GM19351 (cell line): ENCODE measurements around the gene TMEM121B.

Experiments used
- ATAC-seq: cut with Tn5 transposase; IDR thresholded peaks from one replicate; pipeline ENCODE4 v1.9.1; 2021; ENCODE audit warnings: mild to moderate bottlenecking, moderate library complexity; ENCODE audit not compliant: unreplicated experiment

Gene TMEM121B

DNA sequence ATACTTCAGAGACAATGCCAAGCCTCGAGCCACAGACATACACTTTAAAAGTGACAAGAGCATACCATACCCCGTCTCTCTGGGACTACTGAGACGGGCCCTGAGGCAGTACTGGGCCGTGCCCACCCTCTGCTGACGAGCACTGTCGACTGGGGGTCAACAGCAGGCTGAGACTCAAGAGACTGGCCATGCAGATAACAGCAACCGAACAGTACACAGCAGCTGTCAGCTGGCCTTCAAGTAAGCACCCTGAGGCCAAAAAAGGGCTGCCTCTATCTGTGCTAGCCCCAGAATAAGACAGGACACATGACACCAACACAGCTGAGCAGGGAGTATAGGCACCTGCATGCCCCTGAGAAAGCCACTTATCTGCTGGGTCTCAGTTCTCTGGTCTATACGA is 18.9 kb upstream of the TMEM121B start:
- ATAC-seq, result no peak

DNA sequence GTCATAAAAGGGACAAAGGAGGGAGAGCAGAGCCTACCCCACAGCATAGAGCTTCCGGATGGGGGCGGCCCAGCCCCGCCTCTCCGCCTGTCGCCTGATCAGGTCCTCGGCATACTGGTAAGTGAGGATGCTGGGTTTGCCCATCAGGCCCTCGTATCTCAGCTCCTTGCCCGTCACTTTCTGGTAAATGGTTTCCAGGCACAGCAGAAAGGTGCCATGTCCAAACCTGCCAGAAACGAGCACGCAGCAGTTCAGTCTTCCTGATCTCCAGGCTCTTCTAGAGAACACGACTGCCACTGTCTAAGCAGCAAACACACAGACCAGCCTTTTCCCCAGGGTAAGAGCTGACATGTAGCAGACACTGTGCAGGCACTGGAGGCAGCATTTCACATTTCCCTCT is 17.4 kb upstream of the TMEM121B start:
- ATAC-seq, result no peak

DNA sequence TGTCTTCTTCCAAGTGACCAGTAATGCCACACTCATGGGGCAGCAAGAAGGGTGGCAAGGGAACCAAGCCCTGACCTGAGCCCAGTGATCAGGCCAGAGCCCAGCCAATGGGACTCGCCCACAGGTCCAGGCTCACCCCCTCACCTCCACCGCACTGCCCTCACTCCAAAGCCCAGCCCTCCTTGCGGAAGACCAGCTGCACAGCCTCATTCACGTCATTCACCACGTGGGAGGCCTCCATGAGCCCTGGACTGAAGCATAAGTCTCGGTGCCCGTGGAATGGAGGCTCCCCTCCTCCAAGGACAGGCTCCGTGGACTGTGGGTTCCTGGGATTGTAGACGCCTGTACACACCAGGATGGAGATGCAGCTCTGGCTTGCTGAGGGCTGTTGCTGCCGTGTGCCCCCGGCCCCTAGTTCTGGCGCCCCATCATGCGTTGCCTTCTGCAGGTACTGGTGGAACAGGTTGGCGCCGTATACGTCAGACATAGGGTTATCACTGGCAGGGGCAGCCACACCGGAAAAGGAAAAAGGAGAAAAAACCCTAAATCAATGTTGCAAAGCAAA is 16.8 kb upstream of the TMEM121B start:
- ATAC-seq, result no peak

DNA sequence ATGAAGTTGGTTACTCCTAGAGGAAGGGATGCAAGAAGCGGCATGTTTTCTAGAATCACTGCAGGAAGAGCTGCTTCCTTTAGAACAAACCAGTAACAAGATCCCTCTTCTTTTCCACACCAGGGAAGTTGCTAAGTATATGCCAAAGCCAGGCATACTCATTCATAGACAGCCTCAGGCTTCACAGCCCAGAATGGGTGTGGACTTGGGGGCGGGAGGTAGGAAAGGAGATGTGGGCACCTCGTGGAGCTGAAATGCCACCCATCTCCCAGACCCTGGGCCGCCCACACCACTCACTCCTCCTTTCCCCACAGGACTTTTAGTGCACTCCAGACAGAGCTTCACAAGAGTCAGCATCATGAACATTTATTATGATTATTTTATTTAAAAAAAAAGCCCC is 16.0 kb upstream of the TMEM121B start:
- no peak for ATAC-seq

DNA sequence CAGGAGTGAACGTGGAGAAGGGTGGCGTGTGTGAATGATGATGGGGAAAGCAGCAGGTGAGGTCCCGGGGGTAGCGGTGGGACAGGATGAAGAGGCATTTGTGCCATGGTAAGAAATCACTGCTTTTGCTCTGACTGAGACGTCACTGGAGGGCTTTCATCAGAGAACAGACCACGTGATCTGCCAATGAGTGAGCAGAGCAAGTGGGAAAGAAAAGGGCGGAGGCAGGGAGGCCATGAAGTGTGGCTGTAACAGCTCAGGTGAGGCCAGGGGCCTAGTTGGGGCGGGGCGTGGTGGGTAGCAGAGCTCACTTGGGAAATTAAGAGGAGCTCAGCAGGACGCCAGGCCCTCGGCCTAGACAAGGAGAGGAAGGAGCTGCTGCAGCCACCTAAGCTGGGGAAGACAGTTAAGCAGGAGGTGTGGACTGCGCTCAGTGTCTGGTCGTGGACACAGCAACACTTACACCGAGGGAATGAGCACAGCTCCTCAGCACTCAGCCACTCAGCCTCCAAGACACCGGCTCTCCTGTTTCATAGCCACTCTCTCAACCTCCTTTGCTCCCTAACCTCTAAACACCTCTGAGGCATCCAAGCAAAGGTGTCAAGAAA is 14.1 kb upstream of the TMEM121B start:
- no peak for ATAC-seq

DNA sequence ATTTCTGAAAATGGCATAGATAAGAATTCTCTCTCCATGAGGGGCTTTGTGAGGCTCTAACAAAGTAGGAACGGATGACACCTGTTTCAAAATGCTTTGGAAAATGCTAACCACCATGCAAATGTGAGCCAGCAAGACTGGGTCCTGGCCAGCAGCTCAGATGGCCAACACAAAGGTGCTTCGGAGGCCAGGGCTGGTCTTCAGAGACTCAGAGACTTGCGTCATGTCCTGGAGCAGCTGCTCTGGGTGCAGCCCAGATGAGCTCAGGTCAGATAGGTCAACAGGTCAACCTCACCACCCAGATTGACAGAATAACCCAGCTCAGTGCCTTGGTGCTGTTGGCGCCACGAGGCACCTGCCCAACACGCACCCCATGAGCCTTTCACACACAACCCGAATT is 12.0 kb upstream of the TMEM121B start:
- ATAC-seq, result no peak

DNA sequence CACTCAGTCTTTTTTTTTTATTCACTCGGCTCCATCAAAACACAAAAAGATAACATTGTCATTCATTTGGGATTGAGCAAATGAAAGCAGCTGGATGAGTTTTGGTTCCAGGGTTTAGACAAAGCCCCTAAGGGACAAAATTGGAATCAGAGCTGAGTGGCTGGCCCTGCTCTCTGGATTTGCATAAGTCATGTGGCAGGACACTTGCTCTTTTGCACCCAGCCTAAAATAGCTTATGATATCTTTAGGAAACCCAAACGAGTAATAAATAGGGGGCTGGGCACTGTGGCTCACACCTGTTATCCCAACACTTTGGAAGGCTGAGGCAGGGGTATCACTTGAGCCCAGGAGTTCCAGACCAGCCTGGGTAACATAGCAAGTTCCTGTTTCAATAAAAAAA is 11.0 kb upstream of the TMEM121B start:
- no peak for ATAC-seq

DNA sequence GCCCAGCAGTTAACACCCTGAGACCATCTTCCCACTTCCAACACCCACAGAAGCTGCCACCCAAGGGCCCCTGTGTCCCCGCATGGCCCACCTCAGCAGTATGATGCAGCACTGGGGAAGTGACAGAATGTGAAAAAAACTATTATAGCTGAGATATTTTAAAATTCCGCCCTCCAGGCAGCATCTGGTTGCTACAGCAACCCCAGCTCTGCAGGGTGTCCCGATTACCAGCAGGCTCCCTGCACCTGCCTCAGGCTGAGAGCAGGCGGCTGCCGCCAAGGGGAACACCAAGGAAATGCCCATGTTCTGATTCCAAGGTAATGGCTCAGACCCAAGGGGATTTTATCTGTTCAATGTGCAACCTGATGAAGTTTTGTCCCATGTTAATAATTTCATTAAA is 10.5 kb upstream of the TMEM121B start:
- ATAC-seq, result no peak

DNA sequence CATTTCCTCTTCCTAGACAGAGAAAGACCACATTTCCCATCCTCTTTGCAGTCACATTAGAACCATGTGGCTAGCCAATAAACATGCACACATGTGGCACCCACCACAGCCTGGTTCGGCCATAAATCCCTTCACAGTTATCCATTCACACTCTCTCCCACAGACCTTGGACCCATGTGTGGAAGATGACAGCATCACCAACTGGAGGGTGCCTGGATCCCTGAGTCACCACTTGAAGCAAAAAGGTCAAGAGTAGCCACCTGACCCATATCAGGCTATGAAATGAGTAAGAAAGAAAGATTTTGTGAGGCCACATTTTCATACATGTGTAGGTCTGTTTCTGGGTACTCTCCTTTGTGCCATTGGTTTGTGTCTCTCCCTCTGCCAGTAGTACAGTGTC is 9.0 kb upstream of the TMEM121B start:
- ATAC-seq, result no peak

GRCh38 chr22:17120711-17121232 is 388 bp downstream of the TMEM121B start:
- ATAC-seq, result no peak

- ATAC-seq, result no peak
These were observed 879 bp downstream of the TMEM121B start for GRCh38 chr22:17120281-17120680.

- no peak for ATAC-seq
These were observed 1.5 kb downstream of the TMEM121B start for GRCh38 chr22:17119481-17120202.

- no peak for ATAC-seq
These were observed 2.8 kb downstream of the TMEM121B start for GRCh38 chr22:17118342-17118741.

- ATAC-seq, result no peak
These were observed 3.3 kb downstream of the TMEM121B start for GRCh38 chr22:17117890-17118289.

GRCh38 chr22:17117400-17117799 is 3.8 kb downstream of the TMEM121B start:
- ATAC-seq, result no peak

DNA sequence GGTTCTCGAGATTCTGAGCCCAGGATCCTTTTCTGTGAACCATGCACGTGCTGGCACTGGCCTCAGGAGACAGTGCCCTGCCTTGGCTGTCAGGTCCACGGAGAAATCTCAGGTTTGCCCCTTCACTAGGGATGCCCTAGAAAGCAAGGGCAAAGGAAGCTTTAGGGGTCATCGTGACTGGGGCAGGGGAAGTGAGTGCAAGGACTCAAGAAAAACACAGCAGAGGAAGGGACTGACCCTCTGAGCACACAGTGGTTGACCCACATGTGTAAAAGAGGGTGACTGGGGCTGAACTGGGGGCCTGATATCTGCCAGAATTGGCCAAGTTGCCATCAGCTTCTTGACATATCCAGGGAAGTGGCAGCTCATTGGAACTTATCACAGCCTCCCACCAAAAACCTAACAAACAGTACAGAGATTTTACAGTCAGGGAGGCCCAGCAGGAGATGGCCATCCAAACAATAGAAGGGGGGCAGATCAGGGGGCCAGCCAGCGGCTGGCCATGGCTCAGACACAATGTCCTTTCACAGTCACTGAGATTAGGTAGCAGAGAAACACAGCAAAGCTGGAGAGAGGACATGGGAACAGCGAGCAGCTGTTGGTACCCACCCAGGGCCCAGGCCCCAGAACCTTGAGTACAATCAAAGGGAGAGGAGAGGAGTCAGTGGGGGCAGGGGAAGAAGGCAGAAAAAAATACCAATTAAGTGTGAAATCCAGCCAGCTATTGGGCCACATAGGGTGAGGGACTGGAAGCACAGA is 4.4 kb downstream of the TMEM121B start:
- ATAC-seq, result no peak

DNA sequence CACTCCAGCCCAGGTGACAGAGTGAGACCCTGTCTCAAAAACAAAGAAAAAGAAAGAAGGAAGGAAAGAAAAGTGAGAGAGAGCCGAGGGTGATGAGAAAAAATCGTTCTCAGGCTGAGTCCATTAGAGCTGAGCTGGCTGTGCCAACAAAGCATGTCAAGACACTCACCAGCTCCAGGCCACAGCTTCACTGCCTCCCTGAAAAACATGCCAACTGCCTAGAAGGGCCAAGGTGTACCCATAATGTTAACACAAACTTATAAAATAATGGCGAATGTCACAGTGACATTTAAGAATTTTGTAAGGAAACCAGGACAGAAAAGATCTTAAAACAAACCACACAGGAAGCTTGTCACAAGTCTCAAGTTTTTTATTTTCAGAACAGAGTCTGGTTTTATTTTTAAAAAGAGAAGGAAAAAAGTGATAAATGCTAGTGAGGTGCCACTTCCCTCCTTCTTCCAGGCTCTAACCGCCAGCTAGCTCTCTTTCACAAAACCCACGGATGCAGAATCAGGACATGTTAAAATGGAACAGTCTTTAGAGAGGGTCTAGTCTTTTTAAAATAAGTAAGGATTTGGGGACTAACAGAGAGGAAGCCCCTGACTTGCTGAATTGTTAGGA is 5.1 kb downstream of the TMEM121B start:
- no peak for ATAC-seq

DNA sequence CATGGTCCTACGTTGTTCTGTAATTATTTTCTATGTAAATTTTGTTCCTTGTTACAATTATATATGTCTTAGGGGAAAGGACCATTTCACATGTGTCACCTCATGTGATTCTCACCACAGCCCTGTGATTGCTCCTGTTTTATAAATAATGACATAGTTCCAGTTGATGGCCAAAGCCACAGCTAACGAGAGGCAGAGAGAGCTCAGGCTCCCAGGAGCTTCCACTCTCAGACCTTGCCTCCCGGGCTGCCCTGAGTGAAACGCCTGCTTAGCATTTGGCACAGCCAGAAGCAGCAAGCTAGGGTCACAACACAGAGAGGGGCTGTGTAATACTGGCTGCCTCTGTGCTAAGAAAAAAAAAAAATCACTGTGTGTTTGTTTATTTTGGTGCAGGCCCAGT is 5.9 kb downstream of the TMEM121B start:
- ATAC-seq, result no peak

- no peak for ATAC-seq
These were observed 6.3 kb downstream of the TMEM121B start for GRCh38 chr22:17114898-17115235.

GRCh38 chr22:17114173-17114897 is 6.8 kb downstream of the TMEM121B start:
- ATAC-seq, result no peak

DNA sequence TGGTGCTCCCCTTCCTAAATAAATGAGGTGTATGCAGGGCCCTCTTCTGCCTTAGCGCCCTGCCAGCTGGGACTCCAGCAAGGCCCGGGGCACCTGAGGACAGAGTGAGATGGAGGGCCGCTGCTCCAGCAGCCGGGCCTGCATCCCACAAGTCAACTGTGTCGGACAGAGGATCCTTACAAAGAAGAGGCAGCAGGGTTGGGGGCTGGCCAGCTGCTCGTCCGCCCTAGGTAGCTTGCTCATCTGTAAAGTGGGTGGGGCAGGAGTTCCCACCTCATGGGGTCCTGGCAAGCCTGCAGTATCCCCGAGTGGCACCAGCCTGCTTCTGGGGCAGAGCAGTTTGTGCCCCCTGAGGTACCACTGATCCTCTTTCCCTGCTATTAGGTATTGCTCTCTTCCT is 7.6 kb downstream of the TMEM121B start:
- ATAC-seq, result no peak
